GM19455 (cell line): ENCODE measurements around the gene IQSEC1.
A peak's percentile ranks its signal among the peaks of the same experiment; 100 is the strongest.

Experiments used
- ATAC-seq: cut with Tn5 transposase; IDR thresholded peaks from one replicate; pipeline ENCODE4 v1.9.1; 2021; ENCODE audit not compliant: unreplicated experiment

Gene IQSEC1

GRCh38 chr3:12986521-12986920, 86.7 kb downstream of the IQSEC1 start:
- no peak for ATAC-seq

GRCh38 chr3:12986031-12986430, 87.2 kb downstream of the IQSEC1 start:
- no peak for ATAC-seq

GRCh38 chr3:12985148-12985547, 88.1 kb downstream of the IQSEC1 start:
- no peak for ATAC-seq

- no peak for ATAC-seq
These were observed 89.0 kb downstream of the IQSEC1 start for GRCh38 chr3:12984023-12984823.

GRCh38 chr3:12983319-12983718, 89.9 kb downstream of the IQSEC1 start:
- peak; percentile 5 for ATAC-seq

- peak; percentile 45 for ATAC-seq
These were observed 90.6 kb downstream of the IQSEC1 start for GRCh38 chr3:12982619-12983101.

- ATAC-seq, result no peak
These were observed 91.6 kb downstream of the IQSEC1 start for GRCh38 chr3:12981306-12982275.

GRCh38 chr3:12980596-12981290, 92.5 kb downstream of the IQSEC1 start:
- ATAC-seq, result no peak

- no peak for ATAC-seq
These were observed 93.2 kb downstream of the IQSEC1 start for GRCh38 chr3:12979947-12980487.

- no peak for ATAC-seq
These were observed 93.9 kb downstream of the IQSEC1 start for GRCh38 chr3:12979151-12979946.

- ATAC-seq, result no peak
These were observed 94.5 kb downstream of the IQSEC1 start for GRCh38 chr3:12978682-12979081.

- no peak for ATAC-seq
These were observed 96.0 kb downstream of the IQSEC1 start for GRCh38 chr3:12977117-12977808.

GRCh38 chr3:12975748-12976522, 97.3 kb downstream of the IQSEC1 start:
- ATAC-seq, result no peak

GRCh38 chr3:12974819-12975218, 98.4 kb downstream of the IQSEC1 start:
- ATAC-seq, result no peak

- no peak for ATAC-seq
These were observed 98.9 kb downstream of the IQSEC1 start for GRCh38 chr3:12974334-12974733.

- ATAC-seq, result no peak
These were observed 99.4 kb downstream of the IQSEC1 start for GRCh38 chr3:12973827-12974226.

GRCh38 chr3:12972781-12973702, 100.2 kb downstream of the IQSEC1 start:
- no peak for ATAC-seq

GRCh38 chr3:12972043-12972442, 101.2 kb downstream of the IQSEC1 start:
- no peak for ATAC-seq
